Bronchial smooth muscle cell (primary cell): ENCODE results near the gene RGMB. TPM values are rescaled to one million over a fixed set of nuclear protein-coding genes. Genes with fewer than 3 reads are reported as not detected.

Experiments
- total RNA-seq: library from RNA; depleted of rRNA; stranded (reverse); fragments of >200 nt; gene quantifications from 2 replicates; pipeline ENCODE4 v1.2.1, GENCODE V29; 2014

The RGMB gene
- 10.0 and 14.7 TPM in 2 replicates for total RNA-seq

GRCh38 chr5:98773464-98774191, at the start of gene RGMB:
TSS of gene RGMB (plus strand) at chr5:98773663. CDS start at chr5:98774071, 408 bp downstream.

Other genes starting within 250 kb of the RGMB start
- 21.0 and 28.2 TPM in 2 replicates for gene CHD1, start 155.3 kb downstream of the RGMB start, total RNA-seq